Testis (tissue), 3 donors: Measurements from ENCODE around the gene GPR152. TPM values are rescaled to one million over a fixed set of nuclear protein-coding genes. Genes with fewer than 3 reads are reported as not detected.

Experiments used
- DNase-seq: peaks from one replicate; pipeline ENCODE4 v3.0.0-alpha.2; 2019
- H3K27ac ChIP-seq, 2 donors: fragments of 200-600 bp; sonication (generic); one replicate each; pipeline ENCODE4 v1.5.1; 2019
- H3K27me3 ChIP-seq: fragments of 200-600 bp; sonication (generic); one replicate; pipeline ENCODE4 v1.5.1; 2019
- H3K36me3 ChIP-seq: fragments of 200-600 bp; sonication (generic); one replicate; pipeline ENCODE4 v1.5.1; 2017; ENCODE audit warnings: low read depth; ENCODE audit errors: missing control alignments
- H3K4me1 ChIP-seq: fragments of 200-600 bp; sonication (generic); one replicate; pipeline ENCODE4 v1.5.1; 2019
- H3K4me3 ChIP-seq, 2 donors: fragments of 200-600 bp; sonication (generic); one replicate each; pipeline ENCODE4 v1.5.1; 2017 to 2019
- H3K9me3 ChIP-seq: fragments of 200-600 bp; sonication (generic); one replicate; pipeline ENCODE4 v1.5.1; 2017
- CTCF ChIP-seq, 3 experiments: fragments of 450-650 bp in 2 of 3; fragments of 200-600 bp in 1 of 3; sonication (generic) in 1 of 3; IDR thresholded peaks; one replicate each; pipeline ENCODE4 v1.5.1; 2016 to 2019; ENCODE audit warnings: antibody characterized with exemption in 3 of 3, mild to moderate bottlenecking in 2 of 3, moderate library complexity in 1 of 3
- POLR2A ChIP-seq: fragments of 450-650 bp; IDR thresholded peaks from one replicate; pipeline ENCODE4 v1.6.1; 2017; ENCODE audit warnings: antibody characterized with exemption, mild to moderate bottlenecking, moderate library complexity
- WGBS, 2 donors: methylation state at CpG; one replicate each; pipeline ENCODE4 v1.1.5; 2018; 5-methylcytosine and 5-hydroxymethylcytosine counted together
- intact Hi-C: fragments of 100-400 bp; cut with DNase I; formaldehyde crosslinking; loops from one replicate; pipeline ENCODE4 v1.15.1; 2023; ENCODE audit warnings: low total_unique reads
- polyA plus RNA-seq: library from polyadenylated mRNA; stranded (reverse); fragments of 350-450 nt; fragmentation: Illumina TruSeq; extraction: RNeasy Lipid Tissue Mini Kit (QIAGEN cat#74804); gene quantifications from one replicate; pipeline ENCODE4 v1.2.3, GENCODE V29; 2014; ENCODE audit warnings: low read depth, low replicate concordance; ENCODE audit not compliant: insufficient read depth
- total RNA-seq, 2 donors: library from RNA; depleted of rRNA; stranded (reverse); fragments of >200 nt; gene quantifications; one replicate each; pipeline ENCODE4 v1.2.3, GENCODE V29; 2016

The GPR152 gene
- total and polyA plus RNA-seq, 3 donors from 2014 or later: not detected

DNA sequence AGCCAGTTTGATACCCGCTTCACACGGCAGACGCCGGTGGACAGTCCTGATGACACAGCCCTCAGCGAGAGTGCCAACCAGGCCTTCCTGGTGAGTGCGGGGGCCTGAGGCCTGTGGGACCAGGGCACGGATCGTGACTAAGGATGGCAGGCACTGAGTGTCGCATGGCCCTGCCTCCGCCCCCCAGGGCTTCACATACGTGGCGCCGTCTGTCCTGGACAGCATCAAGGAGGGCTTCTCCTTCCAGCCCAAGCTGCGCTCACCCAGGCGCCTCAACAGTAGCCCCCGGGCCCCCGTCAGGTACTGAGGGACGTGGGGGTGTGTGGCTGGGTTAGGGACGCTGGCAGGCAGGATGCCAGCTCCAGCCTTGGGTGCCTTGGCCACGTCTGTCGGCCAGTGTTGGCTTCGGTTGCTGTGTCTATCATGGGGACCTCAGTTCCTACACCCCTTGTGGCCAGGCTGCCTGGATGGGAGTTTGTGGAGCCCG, 18.1 kb downstream of the GPR152 start:
- Histone ChIP-seq H3K4me1 (peaks cover under 1% of the 10 kb centered on the region), H3K4me3 (no peak overlapping the region), H3K27me3 (no peaks in the 10 kb centered on the region), H3K27ac (no peak overlapping the region), H3K36me3 (no peaks in the 10 kb centered on the region), H3K9me3 (no peaks in the 10 kb centered on the region)
- WGBS, 2 donors: 84 to 100% methylated on average over 4 to 21 of the region's 23 CpGs
- intact Hi-C loops: no loop called here
- DNase-seq: no peak
- no peak for TF ChIP-seq CTCF (IDR thresholded peaks at IDR 0.05)
- TF ChIP-seq POLR2A: no peak

DNA sequence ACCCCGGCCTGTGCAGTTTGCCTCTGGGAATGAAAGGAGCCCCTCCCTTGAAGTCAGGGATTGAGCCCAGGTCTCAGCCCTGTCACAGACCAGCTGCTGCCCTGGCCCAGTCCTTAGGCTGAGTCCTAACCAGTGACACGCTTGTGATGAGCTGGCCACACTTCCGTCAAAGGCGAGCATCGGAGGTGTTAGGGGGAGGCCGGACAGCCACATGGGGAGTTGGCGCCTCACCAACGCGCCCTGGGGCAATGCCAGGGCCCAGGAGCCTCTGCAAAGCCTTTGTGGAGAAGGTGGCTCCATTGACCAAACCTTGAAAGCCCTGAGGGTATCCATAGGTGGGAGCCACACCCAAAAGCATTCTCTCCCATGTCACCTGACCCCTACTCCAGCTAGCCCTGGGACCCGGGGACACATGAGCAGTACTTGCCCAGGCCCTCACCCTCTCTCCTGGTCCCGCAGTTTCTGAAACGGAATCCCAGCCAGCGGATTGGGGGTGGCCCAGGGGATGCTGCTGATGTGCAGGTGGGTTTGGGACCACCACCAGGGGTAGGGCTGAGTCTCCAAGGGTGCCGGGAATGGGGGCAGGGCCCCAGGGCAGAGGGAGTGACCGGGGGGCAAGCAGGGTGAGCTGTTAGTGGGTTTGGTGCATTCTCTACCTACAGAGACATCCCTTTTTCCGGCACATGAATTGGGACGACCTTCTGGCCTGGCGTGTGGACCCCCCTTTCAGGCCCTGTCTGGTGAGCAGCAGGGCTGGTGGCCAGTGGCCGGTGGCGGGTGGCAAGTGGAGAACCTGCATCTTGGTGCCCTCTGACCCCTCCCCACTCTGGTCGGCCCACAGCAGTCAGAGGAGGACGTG, 18.8 kb downstream of the GPR152 start:
- Histone ChIP-seq H3K9me3 (no peaks in the 10 kb centered on the region), H3K36me3 (no peaks in the 10 kb centered on the region), H3K27ac (no peak overlapping the region), H3K4me3 (no peak overlapping the region), H3K4me1 (peaks cover 7% of the 10 kb centered on the region), H3K27me3 (no peaks in the 10 kb centered on the region)
- WGBS, 2 donors: 87 to 95% methylated on average over 7 to 20 of the region's 22 CpGs
- TF ChIP-seq CTCF (IDR thresholded peaks at IDR 0.05) (no peak), POLR2A (no peak)
- intact Hi-C loops: no loop called here
- no peak for DNase-seq

- 88 to 92% methylated on average over 7 to 22 of the region's 22 CpGs for WGBS, 2 donors
- H3K4me1 ChIP-seq: peaks cover 8% of the 10 kb centered on the region
- no peak for TF ChIP-seq CTCF (IDR thresholded peaks at IDR 0.05)
- TF ChIP-seq POLR2A: no peak
Observed at GRCh38 chr11:67432655-67433349, 19.7 kb downstream of the GPR152 start.

GRCh38 chr11:67431346-67432249, 20.9 kb downstream of the GPR152 start:
- Histone ChIP-seq H3K36me3 (no peaks in the 10 kb centered on the region), H3K9me3 (no peaks in the 10 kb centered on the region), H3K4me1 (peaks cover 13% of the 10 kb centered on the region), H3K27ac (no peak overlapping the region), H3K4me3 (no peak overlapping the region), H3K27me3 (no peaks in the 10 kb centered on the region)
- intact Hi-C loops: no loop called here
- TF ChIP-seq POLR2A (no peak), CTCF (IDR thresholded peaks at IDR 0.05) (no peak)
- DNase-seq: no peak
- WGBS, 2 donors: 90 to 92% methylated on average over 21 to 24 of the region's 24 CpGs

More at GRCh38 chr11:67432655-67433349, 19.7 kb downstream of the GPR152 start:
- DNase-seq: no peak
- Histone ChIP-seq H3K27ac (no peak overlapping the region), H3K36me3 (no peaks in the 10 kb centered on the region), H3K4me3 (no peak overlapping the region), H3K9me3 (no peaks in the 10 kb centered on the region), H3K27me3 (no peaks in the 10 kb centered on the region)
- intact Hi-C loops: no loop called here
